OCI-LY7 (cell line): ENCODE results near the gene MAGI1. TPM values are rescaled to one million over a fixed set of nuclear protein-coding genes. Genes with fewer than 3 reads are reported as not detected.

Experiments
- BruUV-seq: library from RNA; stranded (reverse); fragments of 400-500 nt; replicated peaks from 2 replicates; lab custom pipeline; 2021; lab: Mats Ljungman, UMichigan
- CTCF ChIA-PET: fragments of 300-600 bp; sonication (Branson Sonifier 250); formaldehyde crosslinking; loops from one replicate; lab custom pipeline; 2022; ENCODE audit warnings: antibody characterized with exemption; ENCODE audit not compliant: unreplicated experiment; lab: Charles Lee
- POLR2A ChIA-PET: fragments of 300-600 bp; sonication (Branson Sonifier 250); formaldehyde crosslinking; loops from one replicate; lab custom pipeline; 2022; ENCODE audit warnings: antibody characterized with exemption; lab: Charles Lee
- DNase-seq: peaks from one replicate; pipeline ENCODE4 v3.0.0-alpha.2; 2015; ENCODE audit warnings: low spot score
- H2AFZ ChIP-seq: fragments of 200-600 bp; sonication (generic), shearing (Covaris generic); 2 replicates; pipeline ENCODE4 v1.6.1; 2014; ENCODE audit warnings: mild to moderate bottlenecking, antibody characterized with exemption, low read length, moderate library complexity
- H3K27ac ChIP-seq: fragments of 200-600 bp; sonication (generic); 2 replicates; pipeline ENCODE4 v1.5.1; 2014; ENCODE audit warnings: mixed run types, low read depth, mild to moderate bottlenecking, moderate library complexity, low read length, inconsistent platforms; ENCODE audit not compliant: poor library complexity, severe bottlenecking
- H3K36me3 ChIP-seq: fragments of 200-600 bp; sonication (generic); 2 replicates; pipeline ENCODE4 v1.6.1; 2014; ENCODE audit warnings: mild to moderate bottlenecking, antibody characterized with exemption, low read length, moderate library complexity, mixed read lengths; ENCODE audit not compliant: insufficient read depth
- H3K4me1 ChIP-seq: fragments of 200-600 bp; sonication (generic); 2 replicates; pipeline ENCODE4 v1.5.1; 2014; ENCODE audit warnings: mild to moderate bottlenecking, low read length; ENCODE audit not compliant: insufficient read depth, poor library complexity, severe bottlenecking
- H3K4me2 ChIP-seq: fragments of 200-600 bp; sonication (generic); 2 replicates; pipeline ENCODE4 v1.6.1; 2014; ENCODE audit warnings: mild to moderate bottlenecking, low read length
- H3K4me3 ChIP-seq: fragments of 200-600 bp; sonication (generic); 2 replicates; pipeline ENCODE4 v1.5.1; 2014; ENCODE audit warnings: mild to moderate bottlenecking, low read depth, low read length; ENCODE audit not compliant: poor library complexity, severe bottlenecking
- H3K79me2 ChIP-seq: fragments of 200-600 bp; sonication (generic); 2 replicates; pipeline ENCODE4 v1.6.1; 2016; ENCODE audit warnings: low read depth, mild to moderate bottlenecking, low read length, moderate library complexity, mixed read lengths; ENCODE audit not compliant: insufficient read depth
- H3K9me2 ChIP-seq: fragments of 200-600 bp; sonication (generic); 2 replicates; pipeline ENCODE4 v1.6.1; 2016; ENCODE audit warnings: mild to moderate bottlenecking, low read length, mixed read lengths; ENCODE audit not compliant: insufficient read depth
- H3K9me3 ChIP-seq: fragments of 200-600 bp; sonication (generic); 2 replicates; pipeline ENCODE4 v1.6.1; 2014; ENCODE audit warnings: mild to moderate bottlenecking, mixed run types, low read length, mixed read lengths
- H4K20me1 ChIP-seq: fragments of 200-600 bp; sonication (generic); 2 replicates; pipeline ENCODE4 v1.6.1; 2014; ENCODE audit warnings: mild to moderate bottlenecking, antibody characterized with exemption, low read length, moderate library complexity, mixed read lengths; ENCODE audit not compliant: insufficient read depth
- EZH2phosphoT487 ChIP-seq: fragments of 200-600 bp; sonication (generic); IDR thresholded peaks from 2 replicates; pipeline ENCODE4 v1.6.1; 2018; ENCODE audit warnings: low read depth, borderline replicate concordance, mild to moderate bottlenecking, mixed run types, antibody characterized with exemption, low read length, moderate library complexity, mixed read lengths
- intact Hi-C: fragments of 100-400 bp; cut with micrococcal nuclease; formaldehyde crosslinking; loops from one replicate; pipeline ENCODE4 v1.10.0; 2022; ENCODE audit not compliant: unreplicated experiment
- total RNA-seq, 2 experiments: library from RNA; depleted of rRNA in 1 of 2; stranded (reverse); fragments of >200 nt in 1 of 2; shearing (Covaris generic) in 1 of 2; gene quantifications; 2 replicates each; pipeline ENCODE4 v1.2.3, GENCODE V29; 2014 to 2022
- TF ChIP-seq, protein P1 (sequence below): fragments of 200-600 bp; sonication (generic); conservative IDR thresholded peaks from 2 replicates; pipeline ENCODE4 v1.5.1; 2014; ENCODE audit warnings: mild to moderate bottlenecking, antibody characterized with exemption, low read length, moderate library complexity, mixed read lengths

Gene MAGI1
- total RNA-seq, 2 experiments from 2014 or later: 0.63 to 2.5 TPM

DNA sequence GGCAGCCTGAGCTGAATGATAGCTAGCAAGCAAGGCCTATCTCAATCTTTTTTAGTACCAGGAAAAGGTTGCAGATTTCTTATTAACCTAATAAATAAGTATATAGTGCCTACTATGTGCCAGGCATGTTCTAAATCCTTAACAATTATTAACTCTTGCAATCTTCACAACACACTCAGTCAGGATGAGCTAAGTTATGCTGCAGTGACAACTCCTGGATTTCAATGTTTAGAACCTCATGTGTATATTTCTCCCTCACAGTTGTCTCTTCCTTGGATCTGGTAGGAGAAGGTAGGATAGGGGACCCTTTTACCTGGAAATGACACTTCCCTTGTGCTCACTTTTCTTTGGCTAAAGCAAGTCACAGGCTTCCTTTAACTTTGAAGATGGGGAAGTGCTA lies 39.3 kb upstream of the MAGI1 start:
- ChIA-PET POLR2A (no interaction called here), CTCF (no interaction called here)
- Histone ChIP-seq H3K4me1 (no peaks in the 10 kb centered on the region), H3K9me3 (no peaks in the 10 kb centered on the region), H3K79me2 (no peaks in the 10 kb centered on the region), H2AFZ (no peak overlapping the region), H4K20me1 (no peaks in the 10 kb centered on the region), H3K27ac (no peak overlapping the region), H3K36me3 (no peaks in the 10 kb centered on the region), H3K4me3 (no peak overlapping the region), H3K4me2 (no peak overlapping the region), H3K9me2 (no peaks in the 10 kb centered on the region)
- intact Hi-C loops: no loop called here
- DNase-seq: no peak
- BruUV-seq: no TSS peak
- TF ChIP-seq, protein P1, sequence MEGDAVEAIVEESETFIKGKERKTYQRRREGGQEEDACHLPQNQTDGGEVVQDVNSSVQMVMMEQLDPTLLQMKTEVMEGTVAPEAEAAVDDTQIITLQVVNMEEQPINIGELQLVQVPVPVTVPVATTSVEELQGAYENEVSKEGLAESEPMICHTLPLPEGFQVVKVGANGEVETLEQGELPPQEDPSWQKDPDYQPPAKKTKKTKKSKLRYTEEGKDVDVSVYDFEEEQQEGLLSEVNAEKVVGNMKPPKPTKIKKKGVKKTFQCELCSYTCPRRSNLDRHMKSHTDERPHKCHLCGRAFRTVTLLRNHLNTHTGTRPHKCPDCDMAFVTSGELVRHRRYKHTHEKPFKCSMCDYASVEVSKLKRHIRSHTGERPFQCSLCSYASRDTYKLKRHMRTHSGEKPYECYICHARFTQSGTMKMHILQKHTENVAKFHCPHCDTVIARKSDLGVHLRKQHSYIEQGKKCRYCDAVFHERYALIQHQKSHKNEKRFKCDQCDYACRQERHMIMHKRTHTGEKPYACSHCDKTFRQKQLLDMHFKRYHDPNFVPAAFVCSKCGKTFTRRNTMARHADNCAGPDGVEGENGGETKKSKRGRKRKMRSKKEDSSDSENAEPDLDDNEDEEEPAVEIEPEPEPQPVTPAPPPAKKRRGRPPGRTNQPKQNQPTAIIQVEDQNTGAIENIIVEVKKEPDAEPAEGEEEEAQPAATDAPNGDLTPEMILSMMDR: no peak
- no peak for TF ChIP-seq EZH2phosphoT487

DNA sequence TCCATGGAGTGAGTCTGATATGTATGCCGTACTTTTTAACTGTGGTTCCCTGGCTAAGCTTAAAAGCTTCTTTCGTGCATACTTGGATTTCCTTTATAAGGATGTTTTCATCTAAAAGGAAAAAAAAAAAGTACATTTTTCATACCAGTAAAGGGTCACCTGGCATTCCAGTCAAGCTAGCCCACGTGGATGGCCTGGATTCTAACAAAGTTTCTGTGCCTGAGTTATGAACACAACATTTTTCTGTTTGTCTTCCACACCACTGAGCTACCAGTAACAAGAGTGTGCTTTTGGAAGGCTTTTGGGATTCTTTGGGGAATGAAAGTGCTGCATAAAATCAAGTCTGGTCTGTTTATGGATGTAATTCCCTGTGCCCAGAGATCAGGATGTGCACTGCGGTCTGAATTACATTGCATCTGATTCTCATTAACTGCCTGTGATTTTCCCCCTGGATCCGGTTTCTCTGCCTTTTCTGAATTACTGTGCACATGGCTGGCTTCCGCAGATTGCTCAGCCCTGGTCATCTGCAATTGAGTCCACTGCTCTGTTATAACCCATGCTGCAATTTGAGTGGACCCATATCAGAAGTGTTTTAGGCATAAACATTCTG lies 38.2 kb upstream of the MAGI1 start:
- TF ChIP-seq EZH2phosphoT487: no peak
- TF ChIP-seq, protein P1: no peak
- Histone ChIP-seq H3K9me3 (no peaks in the 10 kb centered on the region), H3K27ac (no peak overlapping the region), H3K4me1 (no peaks in the 10 kb centered on the region), H3K36me3 (no peaks in the 10 kb centered on the region), H3K79me2 (no peaks in the 10 kb centered on the region), H3K9me2 (no peaks in the 10 kb centered on the region), H3K4me3 (no peak overlapping the region), H2AFZ (no peak overlapping the region), H3K4me2 (no peak overlapping the region), H4K20me1 (no peaks in the 10 kb centered on the region)
- POLR2A ChIA-PET: interaction anchor here (0.6 kb wide), 1 partner anchor 11 kb away, joined by 3 read pairs; no protein-coding TSS in a partner anchor
- no TSS peak for BruUV-seq
- CTCF ChIA-PET: no interaction called here
- intact Hi-C loops: no loop called here
- DNase-seq: no peak

DNA sequence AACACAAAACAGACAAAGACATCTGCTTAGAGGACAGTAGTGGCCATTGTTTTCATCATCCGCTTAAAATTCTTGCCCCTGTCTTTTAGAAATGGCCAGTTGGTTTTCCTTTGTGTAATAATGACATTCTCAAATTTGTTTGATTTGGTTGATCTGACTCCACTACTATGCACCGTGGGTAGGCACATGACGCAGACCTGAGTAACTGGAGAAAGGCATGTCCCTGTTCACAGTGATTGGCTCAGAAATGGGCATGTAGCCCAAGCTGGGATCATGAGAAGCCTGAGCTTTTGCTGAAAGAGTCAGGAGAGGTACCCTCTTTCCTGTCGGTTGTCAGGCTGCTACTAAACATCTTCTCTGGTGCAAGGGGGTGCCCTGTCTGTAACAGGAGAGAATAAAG lies 36.6 kb upstream of the MAGI1 start:
- no peaks in the 10 kb centered on the region for H3K9me3 ChIP-seq
- DNase-seq: no peak
- no peak overlapping the region for H2AFZ ChIP-seq
- no peaks in the 10 kb centered on the region for H3K9me2 ChIP-seq
- H3K4me3 ChIP-seq: no peak overlapping the region
- H3K27ac ChIP-seq: no peak overlapping the region
- intact Hi-C loops: no loop called here
- CTCF ChIA-PET: no interaction called here
- no peaks in the 10 kb centered on the region for H3K4me1 ChIP-seq
- POLR2A ChIA-PET: no interaction called here
- H3K36me3 ChIP-seq: no peaks in the 10 kb centered on the region
- no peaks in the 10 kb centered on the region for H4K20me1 ChIP-seq
- no TSS peak for BruUV-seq
- TF ChIP-seq, protein P1: no peak
- TF ChIP-seq EZH2phosphoT487: no peak
- no peak overlapping the region for H3K4me2 ChIP-seq
- no peaks in the 10 kb centered on the region for H3K79me2 ChIP-seq
